Stomach (tissue), 9 donors: ENCODE data around the gene EPC1. TPM values are rescaled to one million over a fixed set of nuclear protein-coding genes. Genes with fewer than 3 reads are reported as not detected.
"Not testable (repeated sequence)": the region's sequence is repeated elsewhere in the genome, so short reads cannot be mapped to it uniquely, and the experiment has no call there.

Experiments used
- DNase-seq, 2 donors: peaks; one replicate each; pipeline versions ENCODE4 v3.0.0 to v3.0.0-alpha.2; 2013 to 2019
- H3K27ac ChIP-seq, 5 donors: fragments of 200-600 bp in 4 of 5; sonication (generic) in 4 of 5; one replicate each; pipeline ENCODE4 v1.5.1; 2013 to 2019; ENCODE audit warnings: mild to moderate bottlenecking in 1 of 5, moderate library complexity in 1 of 5
- H3K27me3 ChIP-seq, 3 donors: fragments of 200-600 bp; sonication (generic); one replicate each; pipeline ENCODE4 v1.5.1; 2017 to 2019; ENCODE audit warnings: mixed run types in 1 of 3
- H3K36me3 ChIP-seq, 4 donors: fragments of 200-600 bp; sonication (generic); 1 replicate in 3 of 4; 2 replicates in 1 of 4; pipeline ENCODE4 v1.5.1; 2016 to 2019
- H3K4me1 ChIP-seq, 4 donors: fragments of 200-600 bp; sonication (generic); one replicate each; pipeline ENCODE4 v1.5.1; 2016 to 2019
- H3K4me3 ChIP-seq, 4 donors: fragments of 200-600 bp; sonication (generic) in 3 of 4; one replicate each; pipeline ENCODE4 v1.5.1; 2016 to 2019; ENCODE audit warnings: mild to moderate bottlenecking in 1 of 4
- H3K9me3 ChIP-seq, 4 donors: fragments of 200-600 bp; sonication (generic); one replicate each; pipeline ENCODE4 v1.5.1; 2016 to 2019
- EP300 ChIP-seq: sonication (generic); formaldehyde crosslinking; IDR thresholded peaks from one replicate; pipeline ENCODE4 v1.6.1; 2017; ENCODE audit warnings: antibody characterized with exemption
- POLR2A ChIP-seq, 4 donors: fragments of 450-650 bp; IDR thresholded peaks; one replicate each; pipeline ENCODE4 v1.6.1; 2016; ENCODE audit warnings: antibody characterized with exemption in 4 of 4, control low read depth in 2 of 4, mild to moderate bottlenecking in 1 of 4, moderate library complexity in 1 of 4
- POLR2AphosphoS5 ChIP-seq, 3 donors: sonication (generic); formaldehyde crosslinking; IDR thresholded peaks; one replicate each; pipeline ENCODE4 v1.6.1; 2016; ENCODE audit warnings: antibody characterized with exemption in 3 of 3
- WGBS, 5 donors: extraction: QIAGEN DNeasy Blood & Tissue Kit in 3 of 5; methylation state at CpG; one replicate each; pipeline versions ENCODE4 v1.1.5 to v1.1.7; 2013 to 2018; 5-methylcytosine and 5-hydroxymethylcytosine counted together
- intact Hi-C: fragments of 100-400 bp; cut with DNase I; formaldehyde crosslinking; loops from one replicate; pipeline ENCODE4 v1.15.1; 2023; ENCODE audit warnings: low total_unique reads
- polyA plus RNA-seq, 3 donors: library from polyadenylated mRNA; stranded (reverse); fragments of 200-250 nt; gene quantifications; one replicate each; pipeline ENCODE4 v1.2.3, GENCODE V29; 2013
- total RNA-seq, 5 donors: library from RNA; depleted of rRNA; stranded (reverse); fragments of >200 nt; gene quantifications; one replicate each; pipeline versions ENCODE4 v1.1.0 to v1.2.3, GENCODE V29; 2014 to 2016
- TF ChIP-seq, protein P1 (sequence below), 7 experiments: fragments of 450-650 bp in 4 of 7; fragments of 200-600 bp in 3 of 7; sonication (generic) in 3 of 7; IDR thresholded peaks; one replicate each; pipeline ENCODE4 v1.5.1; 2016 to 2019; ENCODE audit warnings: antibody characterized with exemption in 7 of 7, control low read depth in 2 of 7, mild to moderate bottlenecking in 1 of 7
- donor health status: healthy with polysubstance abuse.
- donor health status: Bipolar disorder and iron deficiency.
- donor health status: healthy.

Gene EPC1
- total and polyA plus RNA-seq, 8 donors, result 9.2 to 182 (median 32.5) TPM

DNA sequence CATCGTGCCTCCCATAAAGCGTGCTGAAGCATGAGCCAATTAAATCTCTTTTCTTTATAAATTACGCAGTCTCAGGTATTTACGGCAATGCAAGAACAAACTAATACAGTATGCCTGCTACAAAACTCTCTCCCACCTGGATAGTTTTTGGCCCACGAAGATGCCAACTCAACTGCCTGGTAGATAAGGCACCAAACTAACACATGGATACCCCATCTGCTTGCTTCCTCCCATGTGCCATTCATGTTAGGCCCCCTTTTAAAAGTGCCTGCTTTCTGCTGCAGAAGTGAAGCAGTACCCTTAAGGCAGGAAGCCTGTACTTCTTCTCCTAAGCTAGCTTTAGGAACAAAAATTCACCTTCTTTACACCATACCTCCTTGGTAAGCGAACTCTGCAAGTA lies 15.6 kb upstream of the EPC1 start:
- Histone ChIP-seq H3K36me3 (no peaks in the 10 kb centered on the region), H3K4me3 (no peak overlapping the region), H3K27ac (no peak overlapping the region), H3K4me1 (peaks cover 2 to 50% (median 26%) of the 10 kb centered on the region in 4 donors), H3K27me3 (no peaks in the 10 kb centered on the region), H3K9me3 (no peaks in the 10 kb centered on the region)
- 88 to 97% (median 95%) methylated on average over 6 of the region's 6 CpGs for WGBS, 5 donors
- TF ChIP-seq EP300 (no peak), POLR2AphosphoS5 (IDR thresholded peaks at IDR 0.05) (no peak), POLR2A (IDR thresholded peaks at IDR 0.05) (no peak)
- TF ChIP-seq, protein P1, sequence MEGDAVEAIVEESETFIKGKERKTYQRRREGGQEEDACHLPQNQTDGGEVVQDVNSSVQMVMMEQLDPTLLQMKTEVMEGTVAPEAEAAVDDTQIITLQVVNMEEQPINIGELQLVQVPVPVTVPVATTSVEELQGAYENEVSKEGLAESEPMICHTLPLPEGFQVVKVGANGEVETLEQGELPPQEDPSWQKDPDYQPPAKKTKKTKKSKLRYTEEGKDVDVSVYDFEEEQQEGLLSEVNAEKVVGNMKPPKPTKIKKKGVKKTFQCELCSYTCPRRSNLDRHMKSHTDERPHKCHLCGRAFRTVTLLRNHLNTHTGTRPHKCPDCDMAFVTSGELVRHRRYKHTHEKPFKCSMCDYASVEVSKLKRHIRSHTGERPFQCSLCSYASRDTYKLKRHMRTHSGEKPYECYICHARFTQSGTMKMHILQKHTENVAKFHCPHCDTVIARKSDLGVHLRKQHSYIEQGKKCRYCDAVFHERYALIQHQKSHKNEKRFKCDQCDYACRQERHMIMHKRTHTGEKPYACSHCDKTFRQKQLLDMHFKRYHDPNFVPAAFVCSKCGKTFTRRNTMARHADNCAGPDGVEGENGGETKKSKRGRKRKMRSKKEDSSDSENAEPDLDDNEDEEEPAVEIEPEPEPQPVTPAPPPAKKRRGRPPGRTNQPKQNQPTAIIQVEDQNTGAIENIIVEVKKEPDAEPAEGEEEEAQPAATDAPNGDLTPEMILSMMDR (IDR thresholded peaks at IDR 0.05), result no peak
- DNase-seq, result no peak
- intact Hi-C loops, result loop anchor here (10.0 kb wide), 1 partner anchor 108 kb away; no protein-coding TSS in a partner anchor

DNA sequence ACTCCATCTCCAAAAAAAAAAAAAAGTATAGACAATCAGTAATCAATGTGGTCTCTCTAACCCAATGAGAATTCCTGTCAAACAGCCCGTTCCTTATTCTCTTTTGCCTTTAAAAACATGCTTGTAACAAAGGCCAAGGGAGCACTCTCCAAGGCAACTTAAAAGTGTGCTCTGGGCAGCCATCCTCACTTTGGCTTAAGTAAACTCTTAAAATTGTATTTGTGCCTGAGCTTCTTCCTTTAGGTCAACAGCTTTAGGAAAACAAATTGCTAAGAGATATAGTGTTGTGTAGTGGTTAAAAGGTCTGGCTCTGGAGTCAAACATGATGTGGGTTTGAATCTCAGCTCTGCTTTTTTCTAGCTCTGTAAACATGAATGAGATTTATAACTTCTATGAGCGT lies 13.9 kb upstream of the EPC1 start:
- no peak for TF ChIP-seq POLR2AphosphoS5 (IDR thresholded peaks at IDR 0.05)
- TF ChIP-seq EP300, result no peak
- TF ChIP-seq, protein P1 (IDR thresholded peaks at IDR 0.05), result no peak
- no peak for TF ChIP-seq POLR2A (IDR thresholded peaks at IDR 0.05)
- no peak overlapping the region for H3K27ac ChIP-seq
- H3K36me3 ChIP-seq, result no peaks in the 10 kb centered on the region
- H3K9me3 ChIP-seq, result no peaks in the 10 kb centered on the region
- 71 to 88% (median 80%) methylated on average over 2 of the region's 2 CpGs for WGBS, 5 donors
- no peak overlapping the region for H3K4me3 ChIP-seq
- H3K4me1 ChIP-seq, result peaks cover 0 to 44% (median 23%) of the 10 kb centered on the region in 4 donors
- DNase-seq, result no peak
- intact Hi-C loops, result loop anchor here (10.0 kb wide), 1 partner anchor 106 kb away; no protein-coding TSS in a partner anchor
- H3K27me3 ChIP-seq, result no peaks in the 10 kb centered on the region

DNA sequence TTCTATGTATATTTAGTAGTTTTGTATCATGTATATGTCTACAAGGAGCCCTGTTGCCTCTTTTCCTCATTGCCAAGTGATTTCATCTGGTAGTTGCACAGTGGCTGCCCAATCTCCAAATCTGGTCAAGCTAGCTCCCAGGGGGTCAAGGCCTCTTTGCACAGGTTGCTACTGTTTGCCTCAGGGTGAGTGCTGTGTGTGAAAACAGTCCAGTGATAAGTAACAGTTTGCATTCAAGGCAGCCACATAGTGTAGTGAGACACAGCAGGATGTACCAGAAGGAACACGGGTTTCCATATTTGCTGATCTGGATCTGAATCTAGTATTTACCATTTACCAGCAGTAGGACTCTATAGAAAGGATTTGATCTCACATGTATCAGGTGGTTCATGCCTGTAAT lies 13.3 kb upstream of the EPC1 start:
- Histone ChIP-seq H3K27me3 (no peaks in the 10 kb centered on the region), H3K4me1 (peaks cover 0 to 41% (median 22%) of the 10 kb centered on the region in 4 donors), H3K9me3 (no peaks in the 10 kb centered on the region), H3K4me3 (no peak overlapping the region), H3K27ac (no peak overlapping the region), H3K36me3 (no peaks in the 10 kb centered on the region)
- WGBS, 5 donors, result 33 to 75% (median 53%) methylated on average over 1 of the region's 1 CpG
- TF ChIP-seq EP300 (no peak), POLR2A (IDR thresholded peaks at IDR 0.05) (no peak), POLR2AphosphoS5 (IDR thresholded peaks at IDR 0.05) (no peak)
- TF ChIP-seq, protein P1 (IDR thresholded peaks at IDR 0.05), result no peak
- intact Hi-C loops, result loop anchor here (10.0 kb wide), 1 partner anchor 105 kb away; no protein-coding TSS in a partner anchor
- DNase-seq, result no peak

DNA sequence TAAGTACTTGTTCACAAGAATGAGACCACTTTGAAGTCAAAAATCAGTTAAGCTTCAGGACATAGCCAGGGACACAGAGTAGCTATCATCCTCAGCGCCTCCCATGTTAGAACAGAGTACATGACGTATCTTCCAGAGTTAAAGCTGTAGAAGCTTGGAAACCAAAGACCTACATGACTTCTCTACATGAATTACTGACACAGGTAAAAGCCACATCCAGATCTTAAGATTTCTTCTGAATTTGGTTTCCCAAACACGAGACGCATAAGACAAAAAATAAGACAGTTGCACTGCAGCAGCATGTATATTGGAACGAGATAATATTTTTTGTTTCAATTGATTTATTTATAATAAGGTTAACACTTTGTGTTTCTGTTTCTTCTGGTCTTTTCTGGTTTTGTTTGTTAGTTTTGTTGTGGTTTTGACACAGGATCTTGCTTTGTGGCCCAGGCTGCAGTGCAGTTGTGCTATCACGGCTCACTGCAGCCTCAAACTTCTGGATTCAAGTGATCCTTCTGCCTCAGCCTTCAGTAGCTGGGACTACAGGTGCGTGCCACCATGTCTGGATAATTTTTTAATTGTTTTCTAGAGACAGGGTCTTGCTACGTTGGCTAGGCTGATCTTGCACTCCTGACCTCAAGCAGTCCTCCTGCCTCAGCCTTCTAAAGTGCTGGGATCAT lies 10.2 kb upstream of the EPC1 start:
- Histone ChIP-seq H3K36me3 (no peaks in the 10 kb centered on the region), H3K9me3 (no peaks in the 10 kb centered on the region), H3K27ac (peak overlapping the region in 3 of 5 donors; percentile 12 to 20 (median 18)), H3K4me3 (no peak overlapping the region), H3K27me3 (no peaks in the 10 kb centered on the region), H3K4me1 (peaks cover 12 to 55% (median 31%) of the 10 kb centered on the region in 4 donors)
- intact Hi-C loops, result no loop called here
- WGBS, 5 donors, result 84 to 90% (median 88%) methylated on average over 8 of the region's 8 CpGs
- TF ChIP-seq EP300 (no peak), POLR2A (IDR thresholded peaks at IDR 0.05) (no peak), POLR2AphosphoS5 (IDR thresholded peaks at IDR 0.05) (no peak)
- TF ChIP-seq, protein P1 (IDR thresholded peaks at IDR 0.05), result no peak
- no peak for DNase-seq

DNA sequence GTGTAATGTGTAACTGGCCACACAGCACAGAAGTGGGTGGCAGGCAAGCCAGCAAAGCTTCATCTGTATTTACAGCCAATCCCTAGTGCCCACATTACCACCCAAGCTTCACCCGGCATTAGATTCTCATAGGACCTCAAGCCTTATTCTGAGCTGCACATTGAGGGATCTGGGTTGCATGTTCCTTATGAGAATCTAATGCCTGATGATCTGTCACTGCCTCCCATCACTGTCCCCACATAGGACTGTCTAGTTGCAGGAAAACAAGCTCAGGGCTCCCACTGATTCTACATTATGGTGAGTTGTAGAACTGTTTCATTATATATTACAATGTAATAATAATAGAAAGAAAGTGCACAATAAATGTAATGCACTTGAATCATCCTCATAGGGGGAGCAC lies 7.7 kb upstream of the EPC1 start:
- H3K9me3 ChIP-seq, H3K4me3 ChIP-seq, DNase-seq, H3K27me3 ChIP-seq, intact Hi-C loops, H3K27ac ChIP-seq, H3K36me3 ChIP-seq: not testable (repeated sequence)
- WGBS, 5 donors, result 45 to 95% (median 86%) methylated on average over 1 of the region's 1 CpG
- peaks cover 7 to 54% (median 31%) of the 10 kb centered on the region in 4 donors for H3K4me1 ChIP-seq
